Adrenal gland (tissue), 5 donors: ENCODE data around the gene TUBB4A.

Source experiments
- POLR2A ChIP-seq, 2 donors: fragments of 450-650 bp; IDR thresholded peaks; one replicate each; pipeline ENCODE4 v1.6.1; 2017; ENCODE audit warnings: antibody characterized with exemption in 2 of 2, mild to moderate bottlenecking in 2 of 2, moderate library complexity in 1 of 2
- TF ChIP-seq, protein P1 (sequence below), 6 experiments: fragments of 450-650 bp in 4 of 6; fragments of 200-600 bp in 2 of 6; sonication (generic) in 1 of 6; IDR thresholded peaks; 1 replicate in 5 of 6; 2 replicates in 1 of 6; pipeline versions ENCODE4 v1.5.1 to v1.8.0; 2016 to 2021; ENCODE audit warnings: antibody characterized with exemption in 6 of 6, mild to moderate bottlenecking in 2 of 6, moderate library complexity in 1 of 6
- donor health status: DM: no; HTN: no; CAD: no.

DNA sequence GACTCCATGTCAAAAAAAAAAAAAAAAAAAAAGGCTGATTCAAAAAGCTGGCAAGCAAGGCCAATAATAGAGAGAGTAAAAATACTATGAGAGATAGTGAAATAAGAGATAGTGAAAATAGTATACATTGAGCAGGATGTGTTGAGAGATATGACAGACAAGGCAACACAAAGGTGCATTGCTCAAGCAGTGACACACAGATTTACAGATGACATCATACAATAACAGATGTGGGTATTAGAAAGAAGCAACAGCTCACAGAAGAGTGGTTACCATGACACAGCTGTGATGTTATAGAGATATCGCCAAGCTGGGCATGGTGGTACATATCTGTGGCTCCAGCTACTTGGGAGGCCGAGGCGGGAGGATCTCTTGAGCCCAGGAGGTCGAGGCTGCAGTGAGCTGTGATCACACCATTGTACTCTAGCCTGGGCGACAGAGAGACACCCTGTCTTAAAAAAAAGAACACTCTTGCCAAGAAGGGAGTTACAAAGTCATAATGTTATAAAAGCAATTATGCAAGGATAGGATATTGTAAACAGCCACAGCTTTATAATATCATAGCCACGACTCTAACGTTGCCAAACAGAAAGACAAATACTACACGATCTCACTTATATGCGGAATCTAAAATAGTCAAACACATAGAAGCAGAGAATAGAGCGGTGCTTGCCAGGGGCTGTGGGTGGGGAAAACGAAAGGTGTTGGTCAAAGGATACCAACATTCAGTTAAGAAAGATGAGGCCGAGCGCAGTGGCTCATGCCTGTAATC is 39.0 kb upstream of the TUBB4A start:
- TF ChIP-seq, protein P1, sequence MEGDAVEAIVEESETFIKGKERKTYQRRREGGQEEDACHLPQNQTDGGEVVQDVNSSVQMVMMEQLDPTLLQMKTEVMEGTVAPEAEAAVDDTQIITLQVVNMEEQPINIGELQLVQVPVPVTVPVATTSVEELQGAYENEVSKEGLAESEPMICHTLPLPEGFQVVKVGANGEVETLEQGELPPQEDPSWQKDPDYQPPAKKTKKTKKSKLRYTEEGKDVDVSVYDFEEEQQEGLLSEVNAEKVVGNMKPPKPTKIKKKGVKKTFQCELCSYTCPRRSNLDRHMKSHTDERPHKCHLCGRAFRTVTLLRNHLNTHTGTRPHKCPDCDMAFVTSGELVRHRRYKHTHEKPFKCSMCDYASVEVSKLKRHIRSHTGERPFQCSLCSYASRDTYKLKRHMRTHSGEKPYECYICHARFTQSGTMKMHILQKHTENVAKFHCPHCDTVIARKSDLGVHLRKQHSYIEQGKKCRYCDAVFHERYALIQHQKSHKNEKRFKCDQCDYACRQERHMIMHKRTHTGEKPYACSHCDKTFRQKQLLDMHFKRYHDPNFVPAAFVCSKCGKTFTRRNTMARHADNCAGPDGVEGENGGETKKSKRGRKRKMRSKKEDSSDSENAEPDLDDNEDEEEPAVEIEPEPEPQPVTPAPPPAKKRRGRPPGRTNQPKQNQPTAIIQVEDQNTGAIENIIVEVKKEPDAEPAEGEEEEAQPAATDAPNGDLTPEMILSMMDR (IDR thresholded peaks at IDR 0.05), result no peak
- TF ChIP-seq POLR2A (IDR thresholded peaks at IDR 0.05), result no peak
